ENCODE measurements around the gene C11orf42.

DNA sequence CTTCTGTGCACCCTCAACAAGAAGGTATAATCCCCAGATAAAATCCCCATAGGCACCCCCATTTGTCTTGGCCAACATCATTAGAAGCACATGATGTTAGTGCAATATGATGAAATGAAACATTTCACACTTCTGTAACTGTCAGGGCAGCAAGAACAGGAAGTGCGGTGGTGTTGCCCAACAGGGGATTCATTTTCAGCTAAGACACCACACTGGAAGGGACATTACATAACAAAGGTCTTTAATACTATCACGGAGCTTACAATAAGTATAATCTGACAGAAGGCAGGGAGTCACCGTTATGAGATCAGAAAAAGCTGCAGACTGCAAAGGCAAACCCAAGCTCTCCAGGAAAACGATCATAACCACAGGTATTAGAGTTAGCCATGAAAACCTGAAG, 4.4 kb upstream of the C11orf42 start:
- no peak for TF ChIP-seq ZFP3 (CRISPR knock-in tag; IDR thresholded peaks at IDR 0.05)
- TF ChIP-seq, protein P1, sequence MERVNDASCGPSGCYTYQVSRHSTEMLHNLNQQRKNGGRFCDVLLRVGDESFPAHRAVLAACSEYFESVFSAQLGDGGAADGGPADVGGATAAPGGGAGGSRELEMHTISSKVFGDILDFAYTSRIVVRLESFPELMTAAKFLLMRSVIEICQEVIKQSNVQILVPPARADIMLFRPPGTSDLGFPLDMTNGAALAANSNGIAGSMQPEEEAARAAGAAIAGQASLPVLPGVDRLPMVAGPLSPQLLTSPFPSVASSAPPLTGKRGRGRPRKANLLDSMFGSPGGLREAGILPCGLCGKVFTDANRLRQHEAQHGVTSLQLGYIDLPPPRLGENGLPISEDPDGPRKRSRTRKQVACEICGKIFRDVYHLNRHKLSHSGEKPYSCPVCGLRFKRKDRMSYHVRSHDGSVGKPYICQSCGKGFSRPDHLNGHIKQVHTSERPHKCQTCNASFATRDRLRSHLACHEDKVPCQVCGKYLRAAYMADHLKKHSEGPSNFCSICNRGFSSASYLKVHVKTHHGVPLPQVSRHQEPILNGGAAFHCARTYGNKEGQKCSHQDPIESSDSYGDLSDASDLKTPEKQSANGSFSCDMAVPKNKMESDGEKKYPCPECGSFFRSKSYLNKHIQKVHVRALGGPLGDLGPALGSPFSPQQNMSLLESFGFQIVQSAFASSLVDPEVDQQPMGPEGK (CRISPR knock-in tag; IDR thresholded peaks at IDR 0.05; ENCODE audit: borderline replicate concordance): no peak
- TF ChIP-seq ISL1 (CRISPR knock-in tag; IDR thresholded peaks at IDR 0.05): no peak
- no peak for TF ChIP-seq CSDC2 (CRISPR knock-in tag; IDR thresholded peaks at IDR 0.05)
- TF ChIP-seq ARNTL (CRISPR knock-in tag; IDR thresholded peaks at IDR 0.05; ENCODE audit: borderline replicate concordance, low read depth): no peak
- TF ChIP-seq ZNF565 (CRISPR knock-in tag; conservative IDR thresholded peaks at IDR 0.05; ENCODE audit: low read depth): no peak
- no peak for TF ChIP-seq BACH2 (CRISPR knock-in tag; IDR thresholded peaks at IDR 0.05; ENCODE audit: borderline replicate concordance)
- no peak for TF ChIP-seq SNAI2 (CRISPR knock-in tag; IDR thresholded peaks at IDR 0.05)
- TF ChIP-seq POU6F1 (CRISPR knock-in tag; IDR thresholded peaks at IDR 0.05; ENCODE audit: borderline replicate concordance, low read depth): no peak
- TF ChIP-seq PPARA (CRISPR knock-in tag; IDR thresholded peaks at IDR 0.05; ENCODE audit: borderline replicate concordance): no peak
- TF ChIP-seq, protein P2, sequence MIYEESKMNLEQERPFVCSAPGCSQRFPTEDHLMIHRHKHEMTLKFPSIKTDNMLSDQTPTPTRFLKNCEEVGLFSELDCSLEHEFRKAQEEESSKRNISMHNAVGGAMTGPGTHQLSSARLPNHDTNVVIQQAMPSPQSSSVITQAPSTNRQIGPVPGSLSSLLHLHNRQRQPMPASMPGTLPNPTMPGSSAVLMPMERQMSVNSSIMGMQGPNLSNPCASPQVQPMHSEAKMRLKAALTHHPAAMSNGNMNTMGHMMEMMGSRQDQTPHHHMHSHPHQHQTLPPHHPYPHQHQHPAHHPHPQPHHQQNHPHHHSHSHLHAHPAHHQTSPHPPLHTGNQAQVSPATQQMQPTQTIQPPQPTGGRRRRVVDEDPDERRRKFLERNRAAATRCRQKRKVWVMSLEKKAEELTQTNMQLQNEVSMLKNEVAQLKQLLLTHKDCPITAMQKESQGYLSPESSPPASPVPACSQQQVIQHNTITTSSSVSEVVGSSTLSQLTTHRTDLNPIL (CRISPR knock-in tag; IDR thresholded peaks at IDR 0.05; ENCODE audit: low read depth): no peak
- no peak for TF ChIP-seq ZNF70 (CRISPR knock-in tag; IDR thresholded peaks at IDR 0.05)
- TF ChIP-seq TCF4 (CRISPR knock-in tag; IDR thresholded peaks at IDR 0.05; ENCODE audit: borderline replicate concordance): no peak
- TF ChIP-seq ZC3H10 (CRISPR knock-in tag; IDR thresholded peaks at IDR 0.05): no peak
